NCI-H1092 treated with DMSO at 0.1 percent for 48 hours (cell line): ENCODE measurements around the gene LRRC8B.

Source experiments
- DNase-seq: peaks from one replicate; lab custom pipeline; 2025; lab: John Stamatoyannopoulos, UW

Gene LRRC8B

DNA sequence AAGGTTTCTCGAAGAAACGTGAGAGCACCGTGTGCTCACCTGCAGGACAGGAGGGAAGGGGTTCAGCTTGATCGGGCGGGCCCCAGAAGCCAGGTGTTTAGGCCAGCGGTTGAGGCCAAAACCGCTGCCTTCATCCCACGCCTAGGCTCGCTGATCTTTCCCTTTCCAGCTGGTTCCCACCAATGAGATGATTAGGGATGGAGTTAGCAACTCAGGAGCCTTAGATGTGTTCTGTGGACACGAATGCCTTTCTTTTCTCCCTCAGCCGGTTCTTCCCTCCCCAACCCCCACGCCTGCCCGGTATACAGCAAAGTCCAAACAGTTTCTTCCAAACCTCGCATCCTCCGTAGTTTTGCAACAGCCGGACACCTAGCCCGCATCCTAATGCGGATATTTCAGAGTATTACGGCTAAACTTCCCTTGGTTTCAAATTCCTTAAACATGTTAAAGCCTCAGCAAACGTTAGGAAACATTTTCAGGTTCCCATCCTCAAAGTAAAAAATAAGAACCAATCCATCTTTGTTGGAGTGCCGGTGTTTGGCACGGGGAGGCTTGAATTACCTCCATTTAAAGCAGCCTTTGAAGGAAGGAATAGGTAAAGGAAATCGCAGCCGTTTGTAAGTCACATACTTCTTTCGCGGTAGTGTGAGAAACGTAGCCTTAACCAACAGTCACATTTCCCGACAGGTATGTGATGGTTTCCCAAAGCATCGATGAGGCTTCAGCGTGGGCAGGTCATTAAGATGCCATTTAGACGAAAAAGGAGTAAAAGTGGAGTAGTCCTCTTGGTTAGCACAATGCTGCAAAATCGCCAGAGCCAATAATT, 109.4 kb downstream of the LRRC8B start:
- peak; percentile 15 for DNase-seq

DNA sequence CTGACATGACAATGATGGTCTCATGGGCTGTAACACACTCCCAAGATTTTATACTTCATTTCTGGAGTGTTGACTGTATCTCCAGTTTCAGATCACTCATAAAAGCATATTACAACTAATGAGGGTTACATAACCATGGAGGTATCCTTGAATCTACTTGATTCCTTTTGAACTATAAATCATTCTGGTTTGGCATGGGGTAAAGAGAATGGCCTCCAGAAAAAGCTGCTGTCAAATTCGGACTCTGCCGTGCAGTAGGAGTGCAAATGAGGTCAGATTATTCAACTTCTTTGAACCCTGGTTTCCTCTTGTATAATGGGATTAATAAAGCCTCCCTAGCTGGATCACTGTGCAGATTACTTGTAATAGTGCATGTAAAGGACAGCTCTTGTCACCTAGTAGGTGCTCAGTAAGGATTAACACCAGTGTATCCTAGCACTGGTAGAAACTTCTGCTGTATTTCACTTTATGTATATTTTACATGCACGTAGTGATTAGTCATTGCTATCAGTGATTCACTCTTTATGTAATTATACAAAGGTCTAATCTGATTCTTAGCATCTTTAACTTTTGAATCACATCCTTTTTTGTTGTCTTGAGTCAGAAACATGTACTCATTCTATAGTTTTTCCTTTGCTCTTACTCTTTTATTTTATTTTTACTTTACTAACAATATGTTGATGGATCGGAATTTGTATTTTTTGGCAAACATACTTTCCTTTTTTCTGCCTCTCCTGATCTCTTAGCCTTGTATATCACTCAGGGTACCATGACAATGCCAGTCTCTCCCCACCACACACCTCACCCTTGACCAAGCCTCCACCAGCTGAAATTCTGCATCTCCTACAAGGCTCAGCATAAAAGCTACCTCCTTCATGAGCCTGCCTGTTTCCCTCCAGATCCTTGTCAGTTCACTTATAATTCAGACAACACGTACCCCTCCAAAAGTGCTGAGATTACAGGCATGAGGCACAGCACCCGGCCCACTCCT, 111.5 kb downstream of the LRRC8B start:
- no peak for DNase-seq

DNA sequence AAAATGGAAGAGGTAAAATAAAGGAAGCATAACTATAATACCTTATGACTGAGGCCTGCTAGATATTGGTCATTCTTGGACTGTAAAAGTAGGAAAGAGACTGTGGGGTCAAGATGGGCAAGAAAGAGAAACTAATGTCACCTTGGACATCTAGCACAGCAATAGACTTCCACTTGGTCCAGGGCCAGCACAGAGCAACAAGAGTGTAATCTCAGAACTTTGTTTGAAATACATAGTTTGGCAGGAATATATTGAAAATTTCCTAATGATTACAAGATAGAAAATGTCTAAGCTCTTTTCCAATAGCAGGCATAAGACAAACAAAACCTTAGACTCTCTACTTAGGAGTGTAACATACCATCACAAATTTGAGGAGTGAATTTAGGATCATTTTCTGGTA, 112.9 kb downstream of the LRRC8B start:
- DNase-seq: no peak

DNA sequence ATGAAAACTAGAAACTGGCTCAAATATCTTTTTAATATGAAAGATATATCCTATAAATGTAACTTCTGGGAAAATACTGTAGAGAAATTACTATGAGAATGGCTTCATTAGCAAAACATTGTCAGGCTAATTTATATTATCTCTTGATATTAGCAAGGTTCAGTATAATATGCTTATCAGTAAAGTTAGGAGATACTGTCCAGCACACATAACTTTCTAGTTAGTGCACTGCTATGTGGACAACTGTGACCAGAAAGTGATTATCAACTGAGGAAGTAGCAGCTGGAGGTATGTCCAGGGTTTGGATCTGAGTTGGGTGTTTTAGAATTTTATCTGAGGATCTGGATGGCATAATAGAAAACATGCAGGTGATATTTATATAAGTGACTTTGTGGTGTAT, 115.8 kb downstream of the LRRC8B start:
- no peak for DNase-seq

DNA sequence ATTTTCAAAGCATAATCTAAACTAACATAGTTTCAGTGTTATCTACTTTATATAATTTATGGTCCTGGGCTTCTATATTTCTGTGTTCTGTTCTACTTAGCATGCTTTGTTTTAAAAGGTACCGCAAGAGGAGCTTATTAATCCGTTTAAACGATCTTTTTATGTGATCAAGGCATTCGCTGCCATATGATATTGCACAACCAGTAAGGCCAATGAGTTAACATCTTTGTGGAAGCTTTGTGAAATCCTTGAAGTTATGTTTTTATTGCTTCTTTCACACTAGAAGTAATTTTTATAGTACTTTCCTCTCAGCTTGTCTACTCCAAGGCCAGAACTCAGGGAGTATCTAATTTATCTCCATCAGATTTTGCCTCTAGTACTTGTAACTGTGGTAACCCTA, 117.2 kb downstream of the LRRC8B start:
- DNase-seq: no peak

DNA sequence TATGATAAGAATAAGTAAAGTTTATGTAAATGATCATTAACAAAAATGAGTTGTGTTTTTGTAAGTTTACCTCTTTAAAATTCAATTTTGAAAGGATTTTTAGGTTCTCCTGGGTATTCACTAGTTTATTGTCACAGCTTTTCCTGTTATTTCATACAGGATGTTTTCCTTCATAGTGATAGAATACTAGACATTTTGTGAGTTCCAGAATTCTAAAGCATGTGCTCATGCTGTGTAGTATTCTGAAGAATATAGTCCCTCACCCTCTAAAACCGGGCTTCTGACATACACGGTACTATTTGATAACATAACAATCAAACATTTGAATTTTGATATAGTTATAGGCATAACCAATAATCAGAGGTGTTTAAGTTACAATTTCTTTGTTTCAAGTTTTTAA, 118.9 kb downstream of the LRRC8B start:
- DNase-seq: no peak

DNA sequence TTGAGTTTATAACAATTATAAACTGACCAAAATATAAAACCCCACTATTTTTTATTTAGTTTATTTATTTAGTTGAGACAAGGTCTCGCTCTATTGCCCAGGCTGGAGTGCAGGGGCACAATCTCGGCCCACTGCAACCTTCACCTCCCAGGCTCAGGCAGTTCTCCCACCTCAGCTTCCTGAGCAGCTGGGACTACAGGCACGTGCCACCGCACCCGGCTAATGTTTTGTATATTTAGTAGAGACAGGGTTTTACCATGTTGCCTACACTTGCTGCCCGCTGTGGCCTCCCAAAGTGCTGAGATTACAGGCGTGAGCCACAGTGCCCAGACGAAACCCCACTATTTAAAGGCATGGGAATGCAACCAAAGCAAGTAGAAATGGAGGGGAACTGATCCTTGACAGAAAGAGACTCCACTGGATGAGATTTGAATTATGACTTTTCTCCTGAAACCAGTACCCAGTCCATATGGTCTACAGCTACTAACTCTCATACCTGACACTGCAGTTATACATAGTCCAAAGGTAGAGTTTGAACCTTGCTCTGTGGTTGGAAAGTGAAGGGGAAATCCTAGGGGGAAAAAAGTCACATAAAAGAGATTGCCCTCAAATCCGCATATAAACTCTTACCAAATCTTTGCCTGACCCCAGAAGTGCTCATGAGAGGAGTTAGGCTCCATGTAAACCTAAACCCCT, 119.6 kb downstream of the LRRC8B start:
- DNase-seq: no peak

DNA sequence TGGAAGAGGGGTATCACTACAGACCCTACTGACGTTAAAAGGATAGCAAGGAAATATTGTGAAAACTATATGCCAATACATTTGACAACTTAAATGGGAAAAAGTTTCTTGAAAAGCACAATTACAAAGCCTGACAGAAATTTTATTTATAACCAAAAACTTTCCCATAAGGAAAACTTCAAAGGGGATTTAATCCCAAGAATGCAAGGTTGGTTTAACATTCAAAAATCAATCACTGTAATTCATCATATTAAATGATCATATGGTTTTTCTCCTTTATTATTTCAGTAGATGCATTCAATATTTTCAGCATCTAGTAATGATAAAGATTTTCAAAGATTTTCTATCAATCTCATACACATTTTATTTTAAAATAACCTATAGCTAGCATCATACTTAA, 121.6 kb downstream of the LRRC8B start:
- no peak for DNase-seq
